GM13976 (cell line): ENCODE data around the gene FAM131C.

Experiments used
- DNase-seq: peaks from one replicate; pipeline ENCODE4 v3.0.0; 2012; ENCODE audit warnings: low spot score
- CTCF ChIP-seq: IDR thresholded peaks from 2 replicates; pipeline ENCODE4 v1.5.1; 2012; ENCODE audit warnings: borderline replicate concordance, mild to moderate bottlenecking; ENCODE audit not compliant: insufficient read depth; ENCODE audit errors: extremely low read depth, missing control alignments, control extremely low read depth
- in situ Hi-C: fragments of 300-500 bp; cut with MboI; formaldehyde crosslinking; loops from one replicate; pipeline ENCODE4 v1.12.0; 2022; ENCODE audit warnings: low sequenced_read_pairs, mixed read lengths, inconsistent platforms; ENCODE audit not compliant: unreplicated experiment

Gene FAM131C

GRCh38 chr1:16011936-16012589, 61.4 kb downstream of the FAM131C start:
- TF ChIP-seq CTCF: no peak
- in situ Hi-C loops: no loop called here
- DNase-seq: no peak

DNA sequence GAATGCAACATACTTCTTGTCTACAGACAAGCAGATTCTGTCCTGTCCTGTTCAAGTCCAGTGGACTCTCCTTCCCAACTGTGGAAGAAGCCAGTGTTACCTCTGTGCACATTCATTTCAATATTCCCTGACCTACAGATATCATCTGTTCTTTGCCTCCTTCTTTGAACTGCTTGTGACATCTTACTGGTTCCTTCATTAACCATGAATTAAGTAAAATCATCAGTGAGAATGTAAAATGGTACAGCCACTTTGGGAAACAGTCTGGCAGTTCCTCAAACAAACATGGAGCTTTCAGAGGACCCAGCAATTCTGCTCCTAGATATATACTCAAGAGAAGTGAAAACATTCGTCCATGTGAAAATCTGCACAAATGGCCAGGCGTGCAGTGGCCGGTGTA, 62.6 kb downstream of the FAM131C start:
- in situ Hi-C loops: no loop called here
- DNase-seq: no peak
- no peak for TF ChIP-seq CTCF

DNA sequence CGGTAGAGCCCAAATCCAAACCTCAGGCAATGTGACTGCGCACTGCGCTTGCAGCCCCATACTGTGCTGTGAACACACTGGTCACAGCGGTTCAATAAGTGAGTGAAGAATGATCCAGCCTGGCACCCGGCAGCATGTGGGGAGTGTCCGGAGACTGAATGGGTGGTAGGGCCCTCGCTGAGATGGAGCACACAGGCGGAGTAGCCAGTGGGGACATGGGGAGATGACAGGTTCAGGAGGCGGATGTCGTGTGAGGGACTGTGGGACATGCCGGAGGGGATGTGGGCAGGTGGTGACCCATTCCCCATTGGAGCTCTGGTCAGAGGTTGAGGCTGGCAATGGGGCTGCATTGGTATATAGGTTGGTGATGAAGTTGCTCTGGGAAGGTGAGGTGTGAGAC, 63.8 kb downstream of the FAM131C start:
- no peak for TF ChIP-seq CTCF
- no peak for DNase-seq
- in situ Hi-C loops: no loop called here

GRCh38 chr1:16009030-16009460, 64.4 kb downstream of the FAM131C start:
- TF ChIP-seq CTCF: peak; percentile 94
- DNase-seq: peak; percentile 75
- in situ Hi-C loops: no loop called here
